Cardiac fibroblast (primary cell): ENCODE data around the gene DAAM1.

Experiments used
- DNase-seq, 2 donors: peaks; one replicate each; pipeline versions ENCODE4 v3.0.0 to v3.0.0-alpha.2; 2010; ENCODE audit warnings: low read depth in 2 of 2
- H3K4me3 ChIP-seq, 2 donors: replicated peaks in 1 of 2; 1 replicate in 1 of 2; 2 replicates in 1 of 2; pipeline ENCODE4 v1.5.1; 2011; ENCODE audit warnings: low read depth in 2 of 2, low read length in 2 of 2, mild to moderate bottlenecking in 2 of 2, moderate library complexity in 1 of 2
- TF ChIP-seq, protein P1 (sequence below): IDR thresholded peaks from one replicate; pipeline ENCODE4 v1.5.1; 2011; ENCODE audit warnings: low read depth, mild to moderate bottlenecking, low read length, inconsistent platforms

DAAM1 gene

DNA sequence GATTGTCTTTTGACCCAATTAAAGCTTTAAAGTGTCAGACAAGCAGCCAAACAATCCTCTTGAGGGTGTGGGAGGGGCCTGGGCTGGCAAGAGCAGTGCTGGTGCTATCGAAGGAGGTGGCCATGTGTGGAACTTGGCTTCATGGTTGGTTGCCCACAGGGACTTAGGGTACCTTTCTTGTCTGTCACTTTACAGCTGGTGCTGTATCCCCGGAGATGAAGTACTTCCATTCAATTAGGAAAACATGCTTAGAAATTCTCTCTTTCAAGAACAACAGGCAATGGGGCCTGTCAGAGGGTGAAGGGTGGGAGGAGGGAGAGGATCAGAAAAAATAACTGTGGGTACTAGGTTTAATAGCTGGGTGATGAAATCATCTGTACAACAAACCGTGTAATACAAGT, 86.5 kb downstream of the DAAM1 start:
- DNase-seq = peak in 1 of 2 donors; percentile 35
- no peak overlapping the region for H3K4me3 ChIP-seq
- TF ChIP-seq, protein P1, sequence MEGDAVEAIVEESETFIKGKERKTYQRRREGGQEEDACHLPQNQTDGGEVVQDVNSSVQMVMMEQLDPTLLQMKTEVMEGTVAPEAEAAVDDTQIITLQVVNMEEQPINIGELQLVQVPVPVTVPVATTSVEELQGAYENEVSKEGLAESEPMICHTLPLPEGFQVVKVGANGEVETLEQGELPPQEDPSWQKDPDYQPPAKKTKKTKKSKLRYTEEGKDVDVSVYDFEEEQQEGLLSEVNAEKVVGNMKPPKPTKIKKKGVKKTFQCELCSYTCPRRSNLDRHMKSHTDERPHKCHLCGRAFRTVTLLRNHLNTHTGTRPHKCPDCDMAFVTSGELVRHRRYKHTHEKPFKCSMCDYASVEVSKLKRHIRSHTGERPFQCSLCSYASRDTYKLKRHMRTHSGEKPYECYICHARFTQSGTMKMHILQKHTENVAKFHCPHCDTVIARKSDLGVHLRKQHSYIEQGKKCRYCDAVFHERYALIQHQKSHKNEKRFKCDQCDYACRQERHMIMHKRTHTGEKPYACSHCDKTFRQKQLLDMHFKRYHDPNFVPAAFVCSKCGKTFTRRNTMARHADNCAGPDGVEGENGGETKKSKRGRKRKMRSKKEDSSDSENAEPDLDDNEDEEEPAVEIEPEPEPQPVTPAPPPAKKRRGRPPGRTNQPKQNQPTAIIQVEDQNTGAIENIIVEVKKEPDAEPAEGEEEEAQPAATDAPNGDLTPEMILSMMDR = no peak

DNA sequence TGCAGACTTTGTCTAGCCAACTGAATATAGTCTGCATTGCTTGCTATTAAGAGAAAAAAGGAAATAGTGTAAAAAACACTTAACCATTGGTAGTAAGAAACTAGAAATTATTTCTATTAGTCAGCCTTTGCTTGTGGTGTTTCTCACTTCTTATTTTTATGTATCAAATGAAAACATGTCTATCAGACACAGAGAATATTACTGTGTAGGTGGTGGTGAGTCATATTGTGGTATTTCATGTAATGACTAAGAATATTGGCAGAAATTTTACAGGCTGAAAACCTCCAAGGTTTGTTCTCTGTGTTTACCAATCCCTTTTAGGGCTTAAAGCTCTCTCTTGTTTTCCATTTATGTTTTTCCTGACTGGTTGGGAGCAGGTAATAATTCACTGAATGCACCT, 87.2 kb downstream of the DAAM1 start:
- peak; percentile 86 to 89 for DNase-seq
- TF ChIP-seq, protein P1 = no peak
- H3K4me3 ChIP-seq = no peak overlapping the region

DNA sequence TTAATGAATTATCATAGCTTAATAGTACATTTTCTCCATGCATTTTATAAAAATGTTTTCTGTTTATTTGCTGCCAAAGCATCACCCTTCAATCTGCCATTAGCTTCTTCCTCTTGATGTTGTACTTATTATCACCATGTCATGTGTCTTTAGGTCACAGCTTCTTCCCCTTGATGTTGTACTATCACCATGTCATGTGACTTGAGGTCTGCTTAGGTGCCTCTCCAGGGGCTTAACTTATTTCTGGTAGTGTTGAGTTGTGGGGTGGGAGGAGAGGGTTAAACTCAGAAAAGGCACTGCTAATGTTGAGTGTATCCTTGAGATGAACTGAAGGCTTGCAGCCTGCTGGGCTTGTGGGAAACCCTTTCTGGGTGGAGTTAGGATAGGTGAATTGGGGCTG, 87.8 kb downstream of the DAAM1 start:
- no peak overlapping the region for H3K4me3 ChIP-seq
- TF ChIP-seq, protein P1 = no peak
- DNase-seq = no peak

DNA sequence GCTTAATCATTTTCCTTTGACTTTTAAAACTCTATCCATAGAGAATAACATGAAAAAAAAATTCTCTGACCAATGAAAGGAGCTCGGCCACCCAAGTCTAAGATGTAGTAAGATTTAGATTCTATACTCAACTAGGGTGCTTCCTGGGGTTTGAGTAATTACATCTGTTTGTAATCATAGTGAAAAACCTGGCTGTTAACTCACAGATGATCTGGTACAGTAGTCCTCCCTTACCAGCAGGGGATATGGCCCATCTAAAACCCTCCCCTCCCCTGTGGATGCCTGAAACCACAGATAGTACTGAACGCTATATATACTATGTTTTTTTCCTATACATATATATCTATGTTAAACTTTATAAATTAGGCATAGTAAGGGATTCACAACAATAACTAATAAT, 89.2 kb downstream of the DAAM1 start:
- TF ChIP-seq, protein P1 = no peak
- H3K4me3 ChIP-seq = no peak overlapping the region
- DNase-seq = no peak

DNA sequence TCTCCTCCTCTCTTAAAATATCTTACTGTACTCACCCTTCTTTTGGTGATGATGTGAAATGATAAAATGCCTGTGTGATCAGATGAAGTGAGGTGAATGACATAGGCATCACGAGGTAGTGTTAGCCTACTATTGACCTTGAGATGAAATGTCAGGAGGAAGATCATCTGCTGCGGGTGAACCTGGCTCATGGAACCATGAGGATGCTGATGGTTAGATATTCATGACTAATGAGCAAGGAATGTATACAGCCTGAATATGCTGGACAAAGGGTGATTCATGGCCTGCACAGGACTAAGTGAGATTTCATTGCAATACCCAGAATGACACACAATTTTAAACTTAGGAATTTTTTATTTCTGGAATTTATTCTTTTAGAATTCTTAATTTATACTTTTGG, 89.6 kb downstream of the DAAM1 start:
- TF ChIP-seq, protein P1 = no peak
- H3K4me3 ChIP-seq = no peak overlapping the region
- DNase-seq = peak; percentile 83 to 97

DNA sequence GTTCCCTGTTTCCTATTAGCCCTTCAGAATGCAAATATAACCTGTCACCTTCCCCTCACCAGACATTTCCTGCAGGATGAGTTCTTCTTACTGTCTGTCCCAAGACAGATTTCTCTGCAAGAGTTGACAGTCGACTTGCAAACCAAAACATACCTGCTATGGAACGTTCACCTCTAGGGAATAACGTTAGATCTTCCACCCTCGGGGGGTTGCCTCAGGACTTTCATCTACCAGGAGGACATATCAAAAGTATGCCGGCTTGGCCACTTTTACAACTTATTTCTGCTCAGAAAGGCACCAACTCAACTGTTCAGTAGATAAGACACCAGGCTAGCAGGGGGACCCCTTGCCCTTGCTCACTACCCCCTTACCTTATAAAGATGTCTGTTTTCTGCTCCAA, 92.5 kb downstream of the DAAM1 start:
- DNase-seq = no peak
- TF ChIP-seq, protein P1 = no peak

DNA sequence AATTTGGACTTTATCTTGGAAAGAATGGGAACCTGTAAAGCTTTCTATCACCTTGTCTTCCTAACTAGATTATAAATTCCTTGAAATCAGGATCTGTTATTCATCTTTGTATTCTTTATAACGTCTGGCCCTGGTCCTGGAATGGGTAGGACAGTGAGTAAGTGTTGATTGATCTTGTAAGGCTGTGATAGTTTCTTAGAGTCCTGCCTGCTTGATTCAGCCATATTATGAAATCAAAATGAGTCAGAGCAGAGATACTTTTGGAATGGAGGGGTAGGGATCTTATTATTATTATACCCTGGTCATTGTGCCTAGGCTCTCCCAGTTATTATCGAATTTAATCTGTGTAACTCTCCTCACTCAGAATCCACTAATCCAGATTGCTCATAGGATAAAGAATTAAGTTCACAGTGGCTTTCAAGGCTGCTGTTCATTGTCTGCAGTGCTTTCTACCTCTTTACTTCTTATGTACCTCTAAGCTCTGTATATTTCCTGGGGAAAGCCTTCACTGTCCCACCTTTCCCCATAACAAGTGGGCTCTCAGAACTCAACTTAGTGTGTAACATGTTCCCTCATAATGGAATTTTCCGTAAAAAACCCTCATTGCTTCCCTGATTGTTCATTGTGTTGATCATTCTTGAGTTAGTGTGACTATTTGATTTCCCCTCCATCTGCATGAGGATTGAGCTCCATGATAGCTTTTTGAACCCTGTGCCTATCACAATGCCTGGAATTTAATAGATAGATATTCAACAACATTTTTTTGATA, 93.3 kb downstream of the DAAM1 start:
- peak; percentile 73 to 90 for DNase-seq
- H3K4me3 ChIP-seq = no peak overlapping the region
- TF ChIP-seq, protein P1 = no peak

More for the DNA sequence above, 92.5 kb downstream of the DAAM1 start:
- H3K4me3 ChIP-seq = no peak overlapping the region
